ENCODE measurements around the gene GLDC. TPM values are rescaled to one million over a fixed set of nuclear protein-coding genes. Genes with fewer than 3 reads are reported as not detected.

GLDC gene
- total and polyA plus RNA-seq, 10 of the 15 experiments (the other 5 are each of a cell fraction or from before 2014, with no cell fraction given), result 33.1 to 165 (median 114) TPM

GRCh38 chr9:6553866-6554265, 91.7 kb downstream of the GLDC start:
- no peak overlapping the region for H2AFZ ChIP-seq (ENCODE audit: control insufficient read depth, low read depth, low read length)
- DNase-seq (ENCODE audit: low read depth, low spot score), result no peak
- no peak overlapping the region for H3K4me2 ChIP-seq (ENCODE audit: control insufficient read depth, insufficient read depth)
- H3K27ac ChIP-seq (ENCODE audit: control insufficient read depth, insufficient read depth), result no peak overlapping the region
- ChIA-PET POLR2A (no interaction called here), CTCF (interaction anchor here (1.2 to 2.1 kb wide), 2 partner anchors 13 to 15 kb away, joined by 6 to 8 read pairs; no protein-coding TSS in a partner anchor), RAD21 (ENCODE audit: unreplicated experiment) (interaction anchor here (0.6 kb wide), 1 partner anchor 8 kb away, joined by 3 read pairs; no protein-coding TSS in a partner anchor), SMC1A (ENCODE audit: uncharacterized antibody, unreplicated experiment) (interaction anchor here (0.7 to 2.2 kb wide), 3 partner anchors 15 to 114 kb away, joined by 3 to 8 read pairs (median 3); no protein-coding TSS in a partner anchor)
- no peak overlapping the region for H3K9ac ChIP-seq (ENCODE audit: control insufficient read depth, insufficient read depth, low read length)
- no peaks in the 10 kb centered on the region for H3K27me3 ChIP-seq (replicated peaks in 1 of 2; ENCODE audit: control insufficient read depth in 2 of 2, insufficient read depth in 2 of 2, low read length in 1 of 2)
- FAIRE-seq, result no peak
- TF ChIP-seq, protein P1, sequence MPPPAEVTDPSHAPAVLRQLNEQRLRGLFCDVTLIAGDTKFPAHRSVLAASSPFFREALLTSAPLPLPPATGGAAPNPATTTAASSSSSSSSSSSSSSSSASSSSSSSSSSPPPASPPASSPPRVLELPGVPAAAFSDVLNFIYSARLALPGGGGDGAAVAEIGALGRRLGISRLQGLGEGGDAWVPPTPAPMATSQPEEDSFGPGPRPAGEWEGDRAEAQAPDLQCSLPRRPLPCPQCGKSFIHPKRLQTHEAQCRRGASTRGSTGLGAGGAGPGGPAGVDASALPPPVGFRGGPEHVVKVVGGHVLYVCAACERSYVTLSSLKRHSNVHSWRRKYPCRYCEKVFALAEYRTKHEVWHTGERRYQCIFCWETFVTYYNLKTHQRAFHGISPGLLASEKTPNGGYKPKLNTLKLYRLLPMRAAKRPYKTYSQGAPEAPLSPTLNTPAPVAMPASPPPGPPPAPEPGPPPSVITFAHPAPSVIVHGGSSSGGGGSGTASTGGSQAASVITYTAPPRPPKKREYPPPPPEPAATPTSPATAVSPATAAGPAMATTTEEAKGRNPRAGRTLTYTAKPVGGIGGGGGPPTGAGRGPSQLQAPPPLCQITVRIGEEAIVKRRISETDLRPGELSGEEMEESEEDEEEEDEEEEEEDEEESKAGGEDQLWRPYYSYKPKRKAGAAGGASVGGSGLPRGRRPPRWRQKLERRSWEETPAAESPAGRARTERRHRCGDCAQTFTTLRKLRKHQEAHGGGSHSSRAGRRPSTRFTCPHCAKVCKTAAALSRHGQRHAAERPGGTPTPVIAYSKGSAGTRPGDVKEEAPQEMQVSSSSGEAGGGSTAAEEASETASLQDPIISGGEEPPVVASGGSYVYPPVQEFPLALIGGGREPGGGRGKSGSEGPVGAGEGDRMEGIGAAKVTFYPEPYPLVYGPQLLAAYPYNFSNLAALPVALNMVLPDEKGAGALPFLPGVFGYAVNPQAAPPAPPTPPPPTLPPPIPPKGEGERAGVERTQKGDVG (CRISPR knock-in tag; IDR thresholded peaks at IDR 0.05), result no peak
- TF ChIP-seq MYB (IDR thresholded peaks at IDR 0.05; ENCODE audit: borderline replicate concordance, low read depth, low read length), result no peak
- TF ChIP-seq HCFC1 (IDR thresholded peaks at IDR 0.05; ENCODE audit: low read length), result no peak
- H3K9me3 ChIP-seq (replicated peaks; ENCODE audit: control insufficient read depth, insufficient read depth, low read length), result no peaks in the 10 kb centered on the region
- H3K4me1 ChIP-seq (ENCODE audit: control insufficient read depth, insufficient read depth, low read length), result no peaks in the 10 kb centered on the region
- H3K4me3 ChIP-seq, result no peak overlapping the region
- WGBS (ENCODE audit: insufficient coverage, insufficient replicate concordance, low lambda C conversion rate, missing lambda C conversion rate), result 93% methylated on average over 1 of the region's 1 CpG
- intact Hi-C loops (cut with micrococcal nuclease; ENCODE audit: unreplicated experiment), result no loop called here
- no peaks in the 10 kb centered on the region for H3K79me2 ChIP-seq (ENCODE audit: control insufficient read depth, insufficient read depth, low read length)
- H4K20me1 ChIP-seq (ENCODE audit: control insufficient read depth, insufficient read depth), result no peaks in the 10 kb centered on the region
- no peak for ATAC-seq
- TSS peak; percentile 50 for BruUV-seq (replicated peaks)
- peaks cover 14 to 27% of the 10 kb centered on the region in 2 experiments for H3K36me3 ChIP-seq (ENCODE audit: control insufficient read depth in 2 of 2, insufficient read depth in 2 of 2, low read length in 1 of 2)
- in situ Hi-C loops (cut with MboI), result no loop called here

Data from GM12878 (cell line).